ENCODE measurements around the gene GPR78.
"Not testable (repeated sequence)": the region's sequence is repeated elsewhere in the genome, so short reads cannot be mapped to it uniquely, and the experiment has no call there.

The GPR78 gene

GRCh38 chr4:8564595-8564994 lies 15.6 kb upstream of the GPR78 start:
- DNase-seq (ENCODE audit: low read depth) = no peak

- DNase-seq (ENCODE audit: low read depth) = no peak
Measured at GRCh38 chr4:8568068-8568668, 12.0 kb upstream of the GPR78 start.

GRCh38 chr4:8570201-8570600 lies 10.0 kb upstream of the GPR78 start:
- DNase-seq (ENCODE audit: low read depth) = no peak

- DNase-seq (ENCODE audit: low read depth) = no peak
Measured at GRCh38 chr4:8571702-8572685, 8.2 kb upstream of the GPR78 start.

- DNase-seq (ENCODE audit: low read depth) = no peak
Measured at GRCh38 chr4:8573266-8573665, 6.9 kb upstream of the GPR78 start.

GRCh38 chr4:8574796-8575370 lies 5.3 kb upstream of the GPR78 start:
- no peak for DNase-seq (ENCODE audit: low read depth)

- no peak for DNase-seq (ENCODE audit: low read depth)
Measured at GRCh38 chr4:8575457-8575856, 4.7 kb upstream of the GPR78 start.

GRCh38 chr4:8576591-8576990 lies 3.6 kb upstream of the GPR78 start:
- DNase-seq (ENCODE audit: low read depth) = not testable (repeated sequence)

GRCh38 chr4:8577046-8577445 lies 3.1 kb upstream of the GPR78 start:
- no peak for DNase-seq (ENCODE audit: low read depth)

GRCh38 chr4:8577972-8578371 lies 2.2 kb upstream of the GPR78 start:
- no peak for DNase-seq (ENCODE audit: low read depth)

- no peak for DNase-seq (ENCODE audit: low read depth)
Measured at GRCh38 chr4:8578717-8579116, 1.5 kb upstream of the GPR78 start.

GRCh38 chr4:8579526-8580320 lies 469 bp upstream of the GPR78 start:
- DNase-seq (ENCODE audit: low read depth) = no peak

- no peak for DNase-seq (ENCODE audit: low read depth)
Measured at GRCh38 chr4:8581094-8581861, 1.1 kb downstream of the GPR78 start.

GRCh38 chr4:8582016-8582415 lies 1.8 kb downstream of the GPR78 start:
- no peak for DNase-seq (ENCODE audit: low read depth)

- DNase-seq (ENCODE audit: low read depth) = no peak
Measured at GRCh38 chr4:8582436-8582835, 2.2 kb downstream of the GPR78 start.

GRCh38 chr4:8582941-8583654 lies 2.9 kb downstream of the GPR78 start:
- DNase-seq (ENCODE audit: low read depth) = no peak

- no peak for DNase-seq (ENCODE audit: low read depth)
Measured at GRCh38 chr4:8583655-8584025, 3.4 kb downstream of the GPR78 start.

GRCh38 chr4:8585186-8585585 lies 5.0 kb downstream of the GPR78 start:
- no peak for DNase-seq (ENCODE audit: low read depth)

- DNase-seq (ENCODE audit: low read depth) = no peak
Measured at GRCh38 chr4:8585721-8586212, 5.6 kb downstream of the GPR78 start.

GRCh38 chr4:8586246-8586645 lies 6.1 kb downstream of the GPR78 start:
- DNase-seq (ENCODE audit: low read depth) = no peak

Measured in HS-5 (cell line).